Adrenal gland (tissue), 5 donors: ENCODE data around the gene RETREG1.

Experiments used
- CTCF ChIP-seq, 6 experiments: fragments of 450-650 bp in 4 of 6; fragments of 200-600 bp in 2 of 6; sonication (generic) in 1 of 6; IDR thresholded peaks; 1 replicate in 5 of 6; 2 replicates in 1 of 6; pipeline versions ENCODE4 v1.5.1 to v1.8.0; 2016 to 2021; ENCODE audit warnings: antibody characterized with exemption in 6 of 6, mild to moderate bottlenecking in 2 of 6, moderate library complexity in 1 of 6
- POLR2A ChIP-seq, 2 donors: fragments of 450-650 bp; IDR thresholded peaks; one replicate each; pipeline ENCODE4 v1.6.1; 2017; ENCODE audit warnings: antibody characterized with exemption in 2 of 2, mild to moderate bottlenecking in 2 of 2, moderate library complexity in 1 of 2
- donor health status: DM: no; HTN: no; CAD: no.

GRCh38 chr5:16480821-16481538 lies 135.8 kb downstream of the RETREG1 start:
- TF ChIP-seq CTCF (IDR thresholded peaks at IDR 0.05), result no peak
- no peak for TF ChIP-seq POLR2A (IDR thresholded peaks at IDR 0.05)
